ENCODE measurements around the gene AAK1.
"Not testable (repeated sequence)": the region's sequence is repeated elsewhere in the genome, so short reads cannot be mapped to it uniquely, and the experiment has no call there.

AAK1 gene

GRCh38 chr2:69643602-69644505 is at the start of gene AAK1:
AAK1 (minus strand) TSS chr2:69643739; CDS start chr2:69643040, 699 bp downstream.
- peak; percentile 67 to 75 for DNase-seq (ENCODE audit: low read depth in 2 of 2)

- peak; percentile 58 to 60 for DNase-seq (ENCODE audit: low read depth in 2 of 2)
Observed at GRCh38 chr2:69692424-69692823, 48.9 kb upstream of the AAK1 start.

GRCh38 chr2:69689969-69690368 is 46.4 kb upstream of the AAK1 start:
- DNase-seq (ENCODE audit: low read depth in 2 of 2) = no peak

- no peak for DNase-seq (ENCODE audit: low read depth in 2 of 2)
Observed at GRCh38 chr2:69689466-69689865, 45.9 kb upstream of the AAK1 start.

- DNase-seq (ENCODE audit: low read depth in 2 of 2) = no peak
Observed at GRCh38 chr2:69687971-69688611, 44.6 kb upstream of the AAK1 start.

- DNase-seq (ENCODE audit: low read depth in 2 of 2) = no peak
Observed at GRCh38 chr2:69686813-69687212, 43.3 kb upstream of the AAK1 start.

- no peak for DNase-seq (ENCODE audit: low read depth in 2 of 2)
Observed at GRCh38 chr2:69685321-69686048, 41.9 kb upstream of the AAK1 start.

GRCh38 chr2:69683170-69683971 is 39.8 kb upstream of the AAK1 start:
- peak; percentile 75 to 79 for DNase-seq (ENCODE audit: low read depth in 2 of 2)

- DNase-seq (ENCODE audit: low read depth in 2 of 2) = no peak
Observed at GRCh38 chr2:69682525-69682924, 39.0 kb upstream of the AAK1 start.

- DNase-seq (ENCODE audit: low read depth in 2 of 2) = no peak
Observed at GRCh38 chr2:69680001-69680675, 36.6 kb upstream of the AAK1 start.

- DNase-seq (ENCODE audit: low read depth in 2 of 2) = no peak
Observed at GRCh38 chr2:69677914-69678313, 34.4 kb upstream of the AAK1 start.

GRCh38 chr2:69676146-69676545 is 32.6 kb upstream of the AAK1 start:
- no peak for DNase-seq (ENCODE audit: low read depth in 2 of 2)

- DNase-seq (ENCODE audit: low read depth in 2 of 2) = no peak
Observed at GRCh38 chr2:69674316-69674670, 30.8 kb upstream of the AAK1 start.

- DNase-seq (ENCODE audit: low read depth in 2 of 2) = not testable (repeated sequence)
Observed at GRCh38 chr2:69673098-69673497, 29.6 kb upstream of the AAK1 start.

GRCh38 chr2:69669666-69670065 is 26.1 kb upstream of the AAK1 start:
- DNase-seq (ENCODE audit: low read depth in 2 of 2) = no peak

- no peak for DNase-seq (ENCODE audit: low read depth in 2 of 2)
Observed at GRCh38 chr2:69668598-69668997, 25.1 kb upstream of the AAK1 start.

GRCh38 chr2:69667805-69668382 is 24.4 kb upstream of the AAK1 start:
- DNase-seq (ENCODE audit: low read depth in 2 of 2) = no peak

- DNase-seq (ENCODE audit: low read depth in 2 of 2) = no peak
Observed at GRCh38 chr2:69665152-69665551, 21.6 kb upstream of the AAK1 start.

GRCh38 chr2:69663860-69664259 is 20.3 kb upstream of the AAK1 start:
- DNase-seq (ENCODE audit: low read depth in 2 of 2) = no peak

- DNase-seq (ENCODE audit: low read depth in 2 of 2) = not testable (repeated sequence)
Observed at GRCh38 chr2:69662547-69662946, 19.0 kb upstream of the AAK1 start.

GRCh38 chr2:69660637-69661036 is 17.1 kb upstream of the AAK1 start:
- DNase-seq (ENCODE audit: low read depth in 2 of 2) = no peak

Data from fibroblast of skin of left quadriceps (primary cell).